Stomach (tissue), 9 donors: ENCODE results near the gene VSIG10L2. TPM values are rescaled to one million over a fixed set of nuclear protein-coding genes. Genes with fewer than 3 reads are reported as not detected.
A peak's percentile ranks its signal among the peaks of the same experiment; 100 is the strongest.

Experiments
- DNase-seq, 2 donors: peaks; one replicate each; pipeline versions ENCODE4 v3.0.0 to v3.0.0-alpha.2; 2013 to 2019
- H3K27ac ChIP-seq, 5 donors: fragments of 200-600 bp in 4 of 5; sonication (generic) in 4 of 5; one replicate each; pipeline ENCODE4 v1.5.1; 2013 to 2019; ENCODE audit warnings: mild to moderate bottlenecking in 1 of 5, moderate library complexity in 1 of 5
- H3K27me3 ChIP-seq, 3 donors: fragments of 200-600 bp; sonication (generic); one replicate each; pipeline ENCODE4 v1.5.1; 2017 to 2019; ENCODE audit warnings: mixed run types in 1 of 3
- H3K36me3 ChIP-seq, 4 donors: fragments of 200-600 bp; sonication (generic); 1 replicate in 3 of 4; 2 replicates in 1 of 4; pipeline ENCODE4 v1.5.1; 2016 to 2019
- H3K4me1 ChIP-seq, 4 donors: fragments of 200-600 bp; sonication (generic); one replicate each; pipeline ENCODE4 v1.5.1; 2016 to 2019
- H3K4me3 ChIP-seq, 4 donors: fragments of 200-600 bp; sonication (generic) in 3 of 4; one replicate each; pipeline ENCODE4 v1.5.1; 2016 to 2019; ENCODE audit warnings: mild to moderate bottlenecking in 1 of 4
- H3K9me3 ChIP-seq, 4 donors: fragments of 200-600 bp; sonication (generic); one replicate each; pipeline ENCODE4 v1.5.1; 2016 to 2019
- CTCF ChIP-seq, 7 experiments: fragments of 450-650 bp in 4 of 7; fragments of 200-600 bp in 3 of 7; sonication (generic) in 3 of 7; IDR thresholded peaks; one replicate each; pipeline ENCODE4 v1.5.1; 2016 to 2019; ENCODE audit warnings: antibody characterized with exemption in 7 of 7, control low read depth in 2 of 7, mild to moderate bottlenecking in 1 of 7
- EP300 ChIP-seq: sonication (generic); formaldehyde crosslinking; IDR thresholded peaks from one replicate; pipeline ENCODE4 v1.6.1; 2017; ENCODE audit warnings: antibody characterized with exemption
- POLR2A ChIP-seq, 4 donors: fragments of 450-650 bp; IDR thresholded peaks; one replicate each; pipeline ENCODE4 v1.6.1; 2016; ENCODE audit warnings: antibody characterized with exemption in 4 of 4, control low read depth in 2 of 4, mild to moderate bottlenecking in 1 of 4, moderate library complexity in 1 of 4
- POLR2AphosphoS5 ChIP-seq, 3 donors: sonication (generic); formaldehyde crosslinking; IDR thresholded peaks; one replicate each; pipeline ENCODE4 v1.6.1; 2016; ENCODE audit warnings: antibody characterized with exemption in 3 of 3
- WGBS, 5 donors: extraction: QIAGEN DNeasy Blood & Tissue Kit in 3 of 5; methylation state at CpG; one replicate each; pipeline versions ENCODE4 v1.1.5 to v1.1.7; 2013 to 2018; 5-methylcytosine and 5-hydroxymethylcytosine counted together
- intact Hi-C: fragments of 100-400 bp; cut with DNase I; formaldehyde crosslinking; loops from one replicate; pipeline ENCODE4 v1.15.1; 2023; ENCODE audit warnings: low total_unique reads
- polyA plus RNA-seq, 3 donors: library from polyadenylated mRNA; stranded (reverse); fragments of 200-250 nt; gene quantifications; one replicate each; pipeline ENCODE4 v1.2.3, GENCODE V29; 2013
- total RNA-seq, 5 donors: library from RNA; depleted of rRNA; stranded (reverse); fragments of >200 nt; gene quantifications; one replicate each; pipeline versions ENCODE4 v1.1.0 to v1.2.3, GENCODE V29; 2014 to 2016
- donor health status: healthy with polysubstance abuse.
- donor health status: Bipolar disorder and iron deficiency.
- donor health status: healthy.

The VSIG10L2 gene
- total and polyA plus RNA-seq, 8 donors, result 0.35 to 1.4 TPM; not detected in 6

- Histone ChIP-seq H3K9me3 (no peaks in the 10 kb centered on the region), H3K4me1 (no peaks in the 10 kb centered on the region), H3K27me3 (no peaks in the 10 kb centered on the region), H3K36me3 (peaks cover 0 to 4% (median under 1%) of the 10 kb centered on the region in 4 donors), H3K27ac (no peak overlapping the region), H3K4me3 (no peak overlapping the region)
- no peak for TF ChIP-seq POLR2AphosphoS5 (IDR thresholded peaks at IDR 0.05)
- TF ChIP-seq EP300, result no peak
- no peak for TF ChIP-seq POLR2A (IDR thresholded peaks at IDR 0.05)
- no peak for TF ChIP-seq CTCF (IDR thresholded peaks at IDR 0.05)
- 46 to 62% (median 54%) methylated on average over 6 of the region's 6 CpGs for WGBS, 5 donors
- DNase-seq, result peak in 1 of 2 donors; percentile 16
- intact Hi-C loops, result no loop called here
Measured at GRCh38 chr11:125975634-125976033, 29.8 kb downstream of the VSIG10L2 start.

- TF ChIP-seq POLR2A (IDR thresholded peaks at IDR 0.05), result no peak
- TF ChIP-seq EP300, result no peak
- TF ChIP-seq POLR2AphosphoS5 (IDR thresholded peaks at IDR 0.05), result no peak
- TF ChIP-seq CTCF (IDR thresholded peaks at IDR 0.05), result no peak
- Histone ChIP-seq H3K36me3 (peaks cover 0 to 9% (median 2%) of the 10 kb centered on the region in 4 donors), H3K4me1 (no peaks in the 10 kb centered on the region), H3K9me3 (no peaks in the 10 kb centered on the region), H3K4me3 (no peak overlapping the region), H3K27ac (no peak overlapping the region), H3K27me3 (no peaks in the 10 kb centered on the region)
- DNase-seq, result no peak
- intact Hi-C loops, result no loop called here
Measured at GRCh38 chr11:125976156-125976555, 30.3 kb downstream of the VSIG10L2 start.

GRCh38 chr11:125977333-125977732 is 31.5 kb downstream of the VSIG10L2 start:
- no peak overlapping the region for H3K27ac ChIP-seq
- TF ChIP-seq POLR2A (IDR thresholded peaks at IDR 0.05), result no peak
- no peak for TF ChIP-seq CTCF (IDR thresholded peaks at IDR 0.05)
- whole genome bisulfite sequencing, 5 donors, result 74 to 85% (median 82%) methylated on average over 3 of the region's 3 CpGs
- no peaks in the 10 kb centered on the region for H3K4me1 ChIP-seq
- no peaks in the 10 kb centered on the region for H3K27me3 ChIP-seq
- H3K9me3 ChIP-seq, result no peaks in the 10 kb centered on the region
- intact Hi-C loops, result no loop called here
- no peak overlapping the region for H3K4me3 ChIP-seq
- H3K36me3 ChIP-seq, result peaks cover 0 to 10% (median 2%) of the 10 kb centered on the region in 4 donors
- DNase-seq, result no peak

- Histone ChIP-seq H3K27ac (no peak overlapping the region), H3K4me1 (no peaks in the 10 kb centered on the region), H3K36me3 (peaks cover 0 to 17% (median 6%) of the 10 kb centered on the region in 4 donors), H3K27me3 (no peaks in the 10 kb centered on the region), H3K4me3 (no peak overlapping the region), H3K9me3 (no peaks in the 10 kb centered on the region)
- WGBS, 5 donors, result 49 to 76% (median 69%) methylated on average over 6 of the region's 6 CpGs
- TF ChIP-seq EP300, result no peak
- TF ChIP-seq POLR2A (IDR thresholded peaks at IDR 0.05), result no peak
- TF ChIP-seq POLR2AphosphoS5 (IDR thresholded peaks at IDR 0.05), result no peak
- TF ChIP-seq CTCF (IDR thresholded peaks at IDR 0.05), result no peak
- DNase-seq, result no peak
- intact Hi-C loops, result no loop called here
Measured at GRCh38 chr11:125978181-125978716, 32.4 kb downstream of the VSIG10L2 start.
